HEK293 (cell line): ENCODE measurements around the gene POR.
"Not testable (repeated sequence)": the region's sequence is repeated elsewhere in the genome, so short reads cannot be mapped to it uniquely, and the experiment has no call there.

Experiments used
- CTCF ChIA-PET: fragments of 350-600 bp; formaldehyde crosslinking; extraction: SDS; loops from one replicate; lab custom pipeline; 2021; ENCODE audit warnings: antibody characterized with exemption; lab: Yijun Ruan, JAX
- POLR2A ChIA-PET: fragments of 300-600 bp; formaldehyde crosslinking; extraction: SDS; loops from one replicate; lab custom pipeline; 2020; ENCODE audit warnings: antibody characterized with exemption, inconsistent platforms; lab: Yijun Ruan, JAX
- H3K27ac ChIP-seq: fragments of 200-500 bp; sonication (Bioruptor generic); 2 replicates; pipeline ENCODE4 v1.5.1; 2014; ENCODE audit warnings: low read depth, low read length, control low read depth, inconsistent platforms; ENCODE audit errors: extremely low read depth
- H3K36me3 ChIP-seq, 2 experiments: fragments of 200-500 bp in 1 of 2; sonication (Bioruptor generic) in 1 of 2; 1 replicate in 1 of 2; 2 replicates in 1 of 2; pipeline ENCODE4 v1.5.1; 2014 to 2017; ENCODE audit warnings: inconsistent platforms in 2 of 2, low read length in 2 of 2; ENCODE audit not compliant: control insufficient read depth in 2 of 2, insufficient read depth in 1 of 2
- H3K4me1 ChIP-seq: fragments of 200-500 bp; sonication (Bioruptor generic); 2 replicates; pipeline ENCODE4 v1.5.1; 2014; ENCODE audit warnings: mild to moderate bottlenecking, low read length, inconsistent platforms; ENCODE audit not compliant: control insufficient read depth, insufficient read depth
- H3K4me3 ChIP-seq: 2 replicates; pipeline ENCODE4 v1.5.1; 2011; ENCODE audit warnings: low read depth, mild to moderate bottlenecking, control low read depth, low read length, moderate library complexity
- H3K9me3 ChIP-seq: fragments of 200-500 bp; sonication (Bioruptor generic); 2 replicates; pipeline ENCODE4 v1.5.1; 2014; ENCODE audit warnings: low read depth, low read length, inconsistent platforms; ENCODE audit not compliant: control insufficient read depth, insufficient read depth
- GLIS1 ChIP-seq: fragments of 450-650 bp; formaldehyde crosslinking; IDR thresholded peaks from 2 replicates; pipeline ENCODE4 v1.5.1; 2016; ENCODE audit warnings: missing biosample characterization, missing genetic modification characterization
- MYNN ChIP-seq: fragments of 450-650 bp; formaldehyde crosslinking; IDR thresholded peaks from 2 replicates; pipeline ENCODE4 v1.5.1; 2016; ENCODE audit warnings: missing biosample characterization, missing genetic modification characterization, borderline replicate concordance
- SCRT1 ChIP-seq: fragments of 450-650 bp; formaldehyde crosslinking; IDR thresholded peaks from 2 replicates; pipeline ENCODE4 v1.5.1; 2016; ENCODE audit warnings: missing biosample characterization, missing genetic modification characterization, borderline replicate concordance
- SCRT2 ChIP-seq: fragments of 450-650 bp; formaldehyde crosslinking; IDR thresholded peaks from 2 replicates; pipeline ENCODE4 v1.5.1; 2016; ENCODE audit warnings: missing biosample characterization, missing genetic modification characterization
- YY1 ChIP-seq: fragments of 450-650 bp; formaldehyde crosslinking; IDR thresholded peaks from 2 replicates; pipeline ENCODE4 v1.5.1; 2018; ENCODE audit warnings: missing biosample characterization, missing genetic modification characterization
- ZBTB1 ChIP-seq: fragments of 450-650 bp; formaldehyde crosslinking; IDR thresholded peaks from 2 replicates; pipeline ENCODE4 v1.5.1; 2016; ENCODE audit warnings: missing biosample characterization, missing genetic modification characterization
- ZFP69B ChIP-seq: fragments of 450-650 bp; formaldehyde crosslinking; IDR thresholded peaks from 2 replicates; pipeline ENCODE4 v1.5.1; 2016; ENCODE audit warnings: missing biosample characterization, missing genetic modification characterization
- ZNF146 ChIP-seq: fragments of 450-650 bp; formaldehyde crosslinking; IDR thresholded peaks from 2 replicates; pipeline ENCODE4 v1.5.1; 2016; ENCODE audit warnings: missing biosample characterization, missing genetic modification characterization
- ZNF16 ChIP-seq: fragments of 450-650 bp; formaldehyde crosslinking; IDR thresholded peaks from 2 replicates; pipeline ENCODE4 v1.5.1; 2016; ENCODE audit warnings: low read depth, missing biosample characterization, missing genetic modification characterization
- ZNF266 ChIP-seq: fragments of 450-650 bp; formaldehyde crosslinking; IDR thresholded peaks from 2 replicates; pipeline ENCODE4 v1.5.1; 2016; ENCODE audit warnings: missing biosample characterization, missing genetic modification characterization, low read depth
- ZNF324 ChIP-seq: fragments of 450-650 bp; formaldehyde crosslinking; IDR thresholded peaks from 2 replicates; pipeline ENCODE4 v1.5.1; 2016; ENCODE audit warnings: missing biosample characterization, missing genetic modification characterization
- ZNF394 ChIP-seq: fragments of 450-650 bp; formaldehyde crosslinking; IDR thresholded peaks from 2 replicates; pipeline ENCODE4 v1.5.1; 2016; ENCODE audit warnings: missing biosample characterization, missing genetic modification characterization, mild to moderate bottlenecking, moderate library complexity, borderline replicate concordance
- ZNF423 ChIP-seq: fragments of 450-650 bp; formaldehyde crosslinking; IDR thresholded peaks from 2 replicates; pipeline ENCODE4 v1.5.1; 2016; ENCODE audit warnings: missing biosample characterization, missing genetic modification characterization
- ZNF48 ChIP-seq: fragments of 450-650 bp; formaldehyde crosslinking; IDR thresholded peaks from 2 replicates; pipeline ENCODE4 v1.5.1; 2016; ENCODE audit warnings: missing biosample characterization, missing genetic modification characterization
- ZNF596 ChIP-seq: fragments of 450-650 bp; IDR thresholded peaks from 2 replicates; pipeline ENCODE4 v1.5.0; 2018; ENCODE audit warnings: missing biosample characterization, mild to moderate bottlenecking, missing genetic modification characterization, moderate library complexity
- ZNF654 ChIP-seq: fragments of 450-650 bp; formaldehyde crosslinking; IDR thresholded peaks from 2 replicates; pipeline ENCODE4 v1.5.1; 2016; ENCODE audit warnings: low read depth, missing biosample characterization, missing genetic modification characterization
- ZNF677 ChIP-seq: fragments of 450-650 bp; IDR thresholded peaks from 2 replicates; pipeline ENCODE4 v1.5.0; 2018; ENCODE audit warnings: missing biosample characterization, mild to moderate bottlenecking, missing genetic modification characterization, moderate library complexity
- ZNF704 ChIP-seq: fragments of 450-650 bp; formaldehyde crosslinking; IDR thresholded peaks from 2 replicates; pipeline ENCODE4 v1.5.1; 2016; ENCODE audit warnings: missing biosample characterization, missing genetic modification characterization
- ZNF76 ChIP-seq: fragments of 450-650 bp; formaldehyde crosslinking; IDR thresholded peaks from 2 replicates; pipeline ENCODE4; 2016; ENCODE audit warnings: low read depth, missing biosample characterization, missing genetic modification characterization, borderline replicate concordance
- ZNF776 ChIP-seq: fragments of 450-650 bp; formaldehyde crosslinking; IDR thresholded peaks from 2 replicates; pipeline ENCODE4 v1.5.0; 2017; ENCODE audit warnings: missing biosample characterization, missing genetic modification characterization, borderline replicate concordance
- ZNF791 ChIP-seq: fragments of 450-650 bp; formaldehyde crosslinking; IDR thresholded peaks from 2 replicates; pipeline ENCODE4 v1.5.1; 2016; ENCODE audit warnings: missing biosample characterization, missing genetic modification characterization
- ZNF837 ChIP-seq: fragments of 450-650 bp; formaldehyde crosslinking; IDR thresholded peaks from 2 replicates; pipeline ENCODE4 v1.5.1; 2016; ENCODE audit warnings: missing biosample characterization, missing genetic modification characterization
- ZSCAN16 ChIP-seq: fragments of 450-650 bp; formaldehyde crosslinking; IDR thresholded peaks from 2 replicates; pipeline ENCODE4 v1.5.1; 2016; ENCODE audit warnings: missing biosample characterization, missing genetic modification characterization
- ZXDB ChIP-seq: fragments of 450-650 bp; formaldehyde crosslinking; IDR thresholded peaks from 2 replicates; pipeline ENCODE4 v1.5.1; 2016; ENCODE audit warnings: missing biosample characterization, missing genetic modification characterization
- TF ChIP-seq, protein P1 (sequence below): fragments of 450-650 bp; formaldehyde crosslinking; IDR thresholded peaks from 2 replicates; pipeline ENCODE4 v1.5.1; 2016; ENCODE audit warnings: missing biosample characterization, missing genetic modification characterization, borderline replicate concordance
- TF ChIP-seq, protein P2 (sequence below): fragments of 450-650 bp; formaldehyde crosslinking; IDR thresholded peaks from 2 replicates; pipeline ENCODE4 v1.5.1; 2017; ENCODE audit warnings: missing biosample characterization, missing genetic modification characterization
- TF ChIP-seq, protein P3 (sequence below): fragments of 450-650 bp; formaldehyde crosslinking; IDR thresholded peaks from 2 replicates; pipeline ENCODE4 v1.5.1; 2016; ENCODE audit warnings: missing biosample characterization, missing genetic modification characterization

Gene POR

DNA sequence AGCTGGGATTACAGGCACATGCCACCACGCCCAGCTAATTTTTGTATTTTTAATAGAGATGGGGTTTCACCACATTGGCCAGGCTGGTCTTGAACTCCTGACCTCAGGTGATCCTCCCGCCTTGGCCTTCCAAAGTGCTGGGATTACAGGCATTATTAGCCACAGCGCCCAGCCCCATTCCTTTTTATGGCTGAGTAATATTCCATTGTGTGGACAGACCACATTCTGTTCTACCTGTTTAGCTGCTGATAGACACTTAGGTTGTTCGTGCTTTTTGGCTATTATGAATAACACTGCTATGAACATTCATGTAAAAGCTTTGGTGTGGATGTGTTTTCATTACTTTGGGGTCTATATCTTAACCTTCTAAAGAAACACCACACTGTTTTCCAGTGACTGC, 103.6 kb downstream of the POR start:
- not testable (repeated sequence) for H3K4me3 ChIP-seq, H3K4me1 ChIP-seq, H3K9me3 ChIP-seq
- peaks cover 23 to 32% of the 10 kb centered on the region in 2 experiments; a peak in 2 of 3 replicates for H3K36me3 ChIP-seq
- peak; percentile 68 for TF ChIP-seq ZNF146
- TF ChIP-seq, all 188 proteins: peak for 1; not testable (repeated sequence) for 187
- H3K27ac ChIP-seq, result not testable (repeated sequence)
- CTCF ChIA-PET, result interaction anchor here (0.6 to 4.7 kb wide), 4 partner anchors 28 to 460 kb away, joined by 3 to 86 read pairs (median 4); no protein-coding TSS in a partner anchor
- POLR2A ChIA-PET, result interaction anchor here (0.6 kb wide), 1 partner anchor 14 kb away, joined by 4 read pairs; no protein-coding TSS in a partner anchor

DNA sequence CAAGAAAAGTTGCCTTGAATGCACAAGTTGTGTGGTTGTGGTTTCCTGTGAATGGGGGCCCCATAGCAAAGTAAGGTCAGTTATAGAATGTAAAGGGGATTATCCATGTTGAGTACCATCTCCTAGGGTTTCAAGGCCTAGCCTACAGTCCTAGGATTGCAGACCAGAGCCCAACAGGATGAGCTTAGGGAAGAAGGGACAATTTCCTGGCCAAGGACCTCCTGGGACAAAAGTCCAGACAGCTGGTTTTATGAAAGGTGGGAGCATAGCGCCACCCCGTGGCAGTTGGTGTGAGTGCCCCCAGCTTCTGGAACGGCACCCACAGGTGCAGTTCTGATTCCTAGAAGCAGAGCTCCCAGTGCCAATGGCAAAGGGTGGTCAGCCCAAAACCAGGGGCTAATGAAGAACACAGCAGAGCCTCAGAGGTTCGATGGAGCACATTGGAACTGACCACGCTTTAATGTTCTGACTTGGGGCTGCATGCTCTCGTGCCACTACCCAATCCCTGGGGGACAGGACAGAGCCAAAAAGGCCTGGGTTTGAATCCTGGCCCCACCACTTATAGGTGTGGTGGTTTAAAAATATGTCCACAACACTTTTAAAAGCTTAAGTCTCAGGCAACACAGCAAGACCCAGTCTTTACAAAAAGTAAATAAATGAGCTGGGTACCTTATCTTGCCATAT, 105.2 kb downstream of the POR start:
- Histone ChIP-seq H3K4me1 (no peaks in the 10 kb centered on the region), H3K4me3 (no peak overlapping the region), H3K9me3 (no peaks in the 10 kb centered on the region), H3K27ac (no peak overlapping the region), H3K36me3 (peaks cover 26 to 33% of the 10 kb centered on the region in 2 experiments; a peak in 2 of 3 replicates)
- CTCF ChIA-PET, result interaction anchor here (0.6 to 4.7 kb wide), 35 partner anchors 10 to 424 kb away, joined by 3 to 86 read pairs (median 4); partner anchors contain the start of genes MDH2 and STYXL1
- POLR2A ChIA-PET, result interaction anchor here (0.6 to 2.2 kb wide), 6 partner anchors 15 to 154 kb away, joined by 5 to 9 read pairs (median 6); partner anchors contain the start of genes MDH2, POR and STYXL1
- TF ChIP-seq ZNF16 (tag by site-specific recombination) (no peak), GLIS1 (tag by site-specific recombination) (peak; percentile 30; the same call in 1 of the 2 replicates), ZNF837 (tag by site-specific recombination) (no peak), ZNF48 (no peak), ZNF677 (tag by site-specific recombination) (no peak), ZNF776 (tag by site-specific recombination) (no peak), ZNF423 (tag by site-specific recombination) (peak; percentile 41; the same call in 1 of the 2 replicates), ZNF596 (no peak), SCRT2 (tag by site-specific recombination) (peak; percentile 76), MYNN (tag by site-specific recombination) (no peak), SCRT1 (tag by site-specific recombination) (peak; percentile 72; the same call in 1 of the 2 replicates), ZBTB1 (no peak), ZXDB (tag by site-specific recombination) (no peak), ZNF791 (tag by site-specific recombination) (no peak), YY1 (tag by site-specific recombination) (no peak), ZSCAN16 (no peak), ZNF266 (tag by site-specific recombination) (no peak), ZNF704 (tag by site-specific recombination) (no peak), ZFP69B (tag by site-specific recombination) (no peak), ZNF394 (tag by site-specific recombination) (no peak), ZNF324 (tag by site-specific recombination) (no peak), ZNF654 (tag by site-specific recombination) (peak; percentile 74), ZNF76 (tag by site-specific recombination) (no peak)
- TF ChIP-seq, protein P1, sequence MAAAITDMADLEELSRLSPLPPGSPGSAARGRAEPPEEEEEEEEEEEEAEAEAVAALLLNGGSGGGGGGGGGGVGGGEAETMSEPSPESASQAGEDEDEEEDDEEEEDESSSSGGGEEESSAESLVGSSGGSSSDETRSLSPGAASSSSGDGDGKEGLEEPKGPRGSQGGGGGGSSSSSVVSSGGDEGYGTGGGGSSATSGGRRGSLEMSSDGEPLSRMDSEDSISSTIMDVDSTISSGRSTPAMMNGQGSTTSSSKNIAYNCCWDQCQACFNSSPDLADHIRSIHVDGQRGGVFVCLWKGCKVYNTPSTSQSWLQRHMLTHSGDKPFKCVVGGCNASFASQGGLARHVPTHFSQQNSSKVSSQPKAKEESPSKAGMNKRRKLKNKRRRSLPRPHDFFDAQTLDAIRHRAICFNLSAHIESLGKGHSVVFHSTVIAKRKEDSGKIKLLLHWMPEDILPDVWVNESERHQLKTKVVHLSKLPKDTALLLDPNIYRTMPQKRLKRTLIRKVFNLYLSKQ (tag by site-specific recombination), result no peak
- TF ChIP-seq, protein P2, sequence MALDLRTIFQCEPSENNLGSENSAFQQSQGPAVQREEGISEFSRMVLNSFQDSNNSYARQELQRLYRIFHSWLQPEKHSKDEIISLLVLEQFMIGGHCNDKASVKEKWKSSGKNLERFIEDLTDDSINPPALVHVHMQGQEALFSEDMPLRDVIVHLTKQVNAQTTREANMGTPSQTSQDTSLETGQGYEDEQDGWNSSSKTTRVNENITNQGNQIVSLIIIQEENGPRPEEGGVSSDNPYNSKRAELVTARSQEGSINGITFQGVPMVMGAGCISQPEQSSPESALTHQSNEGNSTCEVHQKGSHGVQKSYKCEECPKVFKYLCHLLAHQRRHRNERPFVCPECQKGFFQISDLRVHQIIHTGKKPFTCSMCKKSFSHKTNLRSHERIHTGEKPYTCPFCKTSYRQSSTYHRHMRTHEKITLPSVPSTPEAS (tag by site-specific recombination), result no peak
- TF ChIP-seq, protein P3, sequence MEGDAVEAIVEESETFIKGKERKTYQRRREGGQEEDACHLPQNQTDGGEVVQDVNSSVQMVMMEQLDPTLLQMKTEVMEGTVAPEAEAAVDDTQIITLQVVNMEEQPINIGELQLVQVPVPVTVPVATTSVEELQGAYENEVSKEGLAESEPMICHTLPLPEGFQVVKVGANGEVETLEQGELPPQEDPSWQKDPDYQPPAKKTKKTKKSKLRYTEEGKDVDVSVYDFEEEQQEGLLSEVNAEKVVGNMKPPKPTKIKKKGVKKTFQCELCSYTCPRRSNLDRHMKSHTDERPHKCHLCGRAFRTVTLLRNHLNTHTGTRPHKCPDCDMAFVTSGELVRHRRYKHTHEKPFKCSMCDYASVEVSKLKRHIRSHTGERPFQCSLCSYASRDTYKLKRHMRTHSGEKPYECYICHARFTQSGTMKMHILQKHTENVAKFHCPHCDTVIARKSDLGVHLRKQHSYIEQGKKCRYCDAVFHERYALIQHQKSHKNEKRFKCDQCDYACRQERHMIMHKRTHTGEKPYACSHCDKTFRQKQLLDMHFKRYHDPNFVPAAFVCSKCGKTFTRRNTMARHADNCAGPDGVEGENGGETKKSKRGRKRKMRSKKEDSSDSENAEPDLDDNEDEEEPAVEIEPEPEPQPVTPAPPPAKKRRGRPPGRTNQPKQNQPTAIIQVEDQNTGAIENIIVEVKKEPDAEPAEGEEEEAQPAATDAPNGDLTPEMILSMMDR (tag by site-specific recombination), result peak; percentile 69; the same call in 1 of the 2 replicates
